ENCODE measurements around the gene KCTD5.
"Not testable (repeated sequence)": the region's sequence is repeated elsewhere in the genome, so short reads cannot be mapped to it uniquely, and the experiment has no call there.

The KCTD5 gene

DNA sequence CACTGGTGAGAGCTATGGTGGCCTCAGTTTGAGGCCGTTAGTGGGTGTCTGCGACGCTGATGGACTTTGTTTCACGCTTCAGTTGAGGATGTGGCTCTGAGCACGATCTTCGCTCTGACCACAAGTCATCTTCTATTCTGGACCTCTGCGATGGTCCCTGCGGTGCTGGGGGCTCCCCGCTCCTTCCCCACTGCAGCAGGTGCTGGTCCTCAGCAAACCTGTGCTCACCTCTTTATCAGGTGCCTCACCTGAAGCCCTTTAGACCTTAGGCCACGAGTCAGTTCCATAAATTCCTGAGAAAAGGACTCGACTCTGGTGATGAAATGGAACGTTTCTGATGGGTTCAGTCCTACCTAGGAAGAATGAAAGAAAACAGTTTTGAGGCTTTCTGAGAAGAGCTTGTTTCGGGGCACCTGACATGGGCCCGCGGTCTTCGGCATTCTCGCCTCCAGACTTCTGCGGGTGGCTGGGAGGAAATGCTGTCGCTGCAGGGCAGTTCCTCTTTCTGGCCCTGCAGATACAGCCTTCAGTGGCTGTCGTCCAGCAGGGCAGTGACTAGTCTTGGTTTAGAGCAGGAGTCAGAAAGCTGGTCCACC lies 4.7 kb downstream of the KCTD5 start:
- DNase-seq (ENCODE audit: low read depth), result no peak
- no peak overlapping the region for H3K4me3 ChIP-seq (ENCODE audit: low read depth, low read length)
- TF ChIP-seq, protein P1, sequence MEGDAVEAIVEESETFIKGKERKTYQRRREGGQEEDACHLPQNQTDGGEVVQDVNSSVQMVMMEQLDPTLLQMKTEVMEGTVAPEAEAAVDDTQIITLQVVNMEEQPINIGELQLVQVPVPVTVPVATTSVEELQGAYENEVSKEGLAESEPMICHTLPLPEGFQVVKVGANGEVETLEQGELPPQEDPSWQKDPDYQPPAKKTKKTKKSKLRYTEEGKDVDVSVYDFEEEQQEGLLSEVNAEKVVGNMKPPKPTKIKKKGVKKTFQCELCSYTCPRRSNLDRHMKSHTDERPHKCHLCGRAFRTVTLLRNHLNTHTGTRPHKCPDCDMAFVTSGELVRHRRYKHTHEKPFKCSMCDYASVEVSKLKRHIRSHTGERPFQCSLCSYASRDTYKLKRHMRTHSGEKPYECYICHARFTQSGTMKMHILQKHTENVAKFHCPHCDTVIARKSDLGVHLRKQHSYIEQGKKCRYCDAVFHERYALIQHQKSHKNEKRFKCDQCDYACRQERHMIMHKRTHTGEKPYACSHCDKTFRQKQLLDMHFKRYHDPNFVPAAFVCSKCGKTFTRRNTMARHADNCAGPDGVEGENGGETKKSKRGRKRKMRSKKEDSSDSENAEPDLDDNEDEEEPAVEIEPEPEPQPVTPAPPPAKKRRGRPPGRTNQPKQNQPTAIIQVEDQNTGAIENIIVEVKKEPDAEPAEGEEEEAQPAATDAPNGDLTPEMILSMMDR (IDR thresholded peaks at IDR 0.05; ENCODE audit: control insufficient read depth, extremely low read depth, insufficient read depth), result no peak

DNA sequence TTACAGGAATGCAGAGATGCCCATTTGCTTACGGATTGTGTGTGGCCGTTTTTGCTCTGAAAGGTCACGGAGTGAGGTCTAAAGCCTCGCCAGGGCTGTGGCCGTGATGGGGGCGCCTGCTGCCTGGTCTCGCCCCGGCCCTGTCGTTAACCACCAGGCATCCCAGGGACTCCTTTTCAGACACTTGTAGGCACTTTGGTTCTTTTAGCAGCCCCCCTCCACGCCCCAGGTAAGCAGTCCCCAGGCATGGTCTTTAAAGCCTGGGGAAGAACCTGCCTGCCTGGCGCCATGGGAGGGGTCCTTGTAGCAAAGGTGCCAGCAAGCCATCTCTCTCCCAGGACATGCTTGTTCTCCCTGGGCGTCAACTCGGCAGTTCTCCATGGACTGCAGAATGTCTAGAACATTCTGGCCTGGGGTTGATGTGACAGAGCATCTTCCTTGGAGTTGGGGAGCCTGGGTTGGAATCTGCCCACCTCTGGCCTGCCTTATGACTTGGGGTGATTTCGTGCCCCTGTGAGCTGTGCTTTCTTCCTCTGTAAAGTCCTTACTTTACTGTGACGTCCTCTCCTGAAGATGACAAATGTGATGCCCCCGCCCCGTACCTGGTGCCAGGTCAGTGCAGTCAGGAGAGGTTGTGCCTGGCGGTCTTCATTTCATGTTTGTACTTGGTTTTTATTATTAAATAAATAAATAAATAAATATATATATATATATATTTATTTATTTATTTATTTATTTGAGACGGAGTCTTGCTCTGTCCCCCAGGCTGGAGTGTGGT lies 5.4 kb downstream of the KCTD5 start:
- no peak overlapping the region for H3K4me3 ChIP-seq (ENCODE audit: low read depth, low read length)
- no peak for DNase-seq (ENCODE audit: low read depth)
- TF ChIP-seq, protein P1 (IDR thresholded peaks at IDR 0.05; ENCODE audit: control insufficient read depth, extremely low read depth, insufficient read depth), result no peak

DNA sequence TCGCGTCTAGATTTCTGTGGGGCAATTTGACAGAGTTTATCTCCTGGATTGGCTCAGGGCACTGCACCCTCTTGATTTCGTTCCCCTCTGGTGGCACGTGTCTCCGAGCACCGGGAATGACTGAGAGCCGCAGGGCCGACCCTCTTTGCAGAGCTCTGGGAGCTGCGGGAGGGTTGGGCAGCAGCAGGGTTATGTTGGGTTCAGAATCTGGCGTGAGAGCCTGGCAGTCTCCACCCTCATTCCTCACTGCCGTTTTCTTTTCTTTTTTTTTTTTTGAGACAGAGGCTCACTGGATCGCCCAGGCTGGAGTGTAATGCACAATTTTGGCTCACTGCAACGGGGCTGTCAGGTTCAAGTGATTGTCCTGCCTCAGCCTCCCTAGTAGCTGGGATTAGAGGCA lies 7.1 kb downstream of the KCTD5 start:
- not testable (repeated sequence) for DNase-seq (ENCODE audit: low read depth); H3K4me3 ChIP-seq (ENCODE audit: low read depth, low read length)

DNA sequence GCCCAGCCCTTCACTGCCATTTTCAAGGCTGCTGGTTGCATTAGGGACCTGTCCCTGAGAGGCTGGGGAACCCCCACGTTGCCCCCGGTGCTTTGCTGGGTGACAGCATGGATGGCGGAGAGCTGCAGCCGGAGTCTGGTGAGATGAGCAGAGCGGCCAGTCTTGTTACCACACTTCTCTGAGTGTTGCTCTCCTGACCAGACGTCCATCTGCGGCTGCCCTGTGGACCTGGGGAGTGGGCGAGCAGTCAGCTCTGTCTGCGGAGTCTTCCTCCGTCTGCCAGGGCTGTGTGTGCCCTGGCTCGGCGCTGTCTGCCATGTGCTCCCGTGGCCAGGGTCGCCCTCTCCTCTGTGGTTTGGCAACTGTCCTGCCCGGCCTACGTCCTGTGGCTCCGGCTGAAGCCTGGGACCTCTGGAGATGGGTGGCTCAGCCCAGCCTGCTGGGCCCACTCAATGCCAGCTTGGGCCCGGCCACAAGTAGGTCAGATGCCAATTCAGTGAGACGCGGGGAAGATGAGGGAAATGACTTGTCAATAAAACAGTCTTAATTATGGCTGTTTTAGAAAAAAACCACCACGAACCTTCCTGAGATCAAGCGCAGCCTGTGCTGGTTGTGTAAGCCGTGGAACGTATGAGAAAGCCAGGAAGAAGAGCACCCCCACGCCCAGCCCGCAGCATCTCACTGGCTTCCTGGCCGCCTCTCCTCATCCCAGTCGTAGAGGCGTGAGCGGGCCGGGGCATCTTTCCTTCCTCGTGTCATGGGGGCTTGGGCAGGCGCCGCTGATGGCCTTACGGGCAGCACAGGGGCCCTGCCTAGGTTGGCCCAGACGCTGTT lies 7.9 kb downstream of the KCTD5 start:
- H3K4me3 ChIP-seq (ENCODE audit: low read depth, low read length), result no peak overlapping the region
- no peak for DNase-seq (ENCODE audit: low read depth)

DNA sequence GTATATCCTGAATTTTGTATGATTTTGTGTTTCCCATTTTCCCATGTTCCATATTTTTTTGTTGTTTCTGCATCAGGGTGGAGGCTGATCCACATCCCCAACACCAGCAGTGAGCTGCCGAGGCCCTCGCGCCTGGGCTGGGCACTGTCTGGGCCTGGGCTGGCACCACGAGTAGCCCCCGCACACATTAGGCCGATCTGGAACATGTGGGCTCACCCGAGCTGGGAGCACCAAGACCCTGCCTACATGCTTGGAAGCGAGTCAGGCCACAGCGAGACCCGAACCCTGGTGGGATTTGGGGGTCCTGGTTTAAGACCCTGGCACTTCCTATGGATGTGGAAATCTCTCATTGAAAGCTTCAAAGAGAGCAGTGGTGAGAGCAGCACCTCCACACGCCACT lies 8.5 kb downstream of the KCTD5 start:
- TF ChIP-seq, protein P1 (IDR thresholded peaks at IDR 0.05; ENCODE audit: control insufficient read depth, extremely low read depth, insufficient read depth), result no peak
- H3K4me3 ChIP-seq (ENCODE audit: low read depth, low read length), result no peak overlapping the region
- DNase-seq (ENCODE audit: low read depth), result no peak

More for the DNA sequence above, 7.9 kb downstream of the KCTD5 start:
- TF ChIP-seq, protein P1 (IDR thresholded peaks at IDR 0.05; ENCODE audit: control insufficient read depth, extremely low read depth, insufficient read depth), result no peak

DNA sequence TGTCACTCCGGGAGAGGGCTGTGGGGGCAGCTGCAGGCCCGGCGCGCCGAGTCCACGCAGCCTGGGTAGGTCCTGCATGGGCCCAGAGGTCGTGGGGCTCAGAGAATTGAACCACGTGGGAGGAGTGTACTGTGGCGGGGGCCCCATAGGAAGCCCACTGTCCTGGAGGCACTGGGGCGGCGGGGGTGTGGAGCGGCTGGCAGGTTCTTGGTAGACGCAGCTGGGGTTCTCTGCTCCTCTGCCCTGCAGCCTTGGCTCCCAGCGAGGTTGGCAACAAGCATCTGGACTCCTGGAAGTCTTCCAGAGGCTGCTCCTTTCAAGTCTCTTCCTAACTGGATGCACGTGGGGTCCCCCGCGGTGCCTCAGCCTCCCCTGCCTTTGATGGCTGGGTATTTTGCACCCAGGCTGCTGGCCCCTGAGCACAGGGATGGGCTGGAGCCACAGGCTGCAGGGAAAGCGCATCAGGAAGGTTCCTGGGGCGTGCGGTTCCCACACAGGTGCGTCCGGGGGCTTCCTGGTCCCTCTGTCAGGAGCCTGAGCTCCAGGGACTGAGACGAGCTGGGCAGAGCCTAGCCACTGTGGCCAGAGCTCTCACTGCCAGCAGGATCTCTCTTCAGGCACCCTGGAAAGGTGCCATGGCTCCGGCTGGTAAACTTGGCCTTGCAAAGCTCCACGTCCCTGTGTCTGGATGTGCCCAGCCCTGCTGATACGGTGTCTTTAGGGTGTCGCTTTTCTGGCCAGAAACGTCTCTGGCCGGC lies 9.3 kb downstream of the KCTD5 start:
- TF ChIP-seq, protein P1 (IDR thresholded peaks at IDR 0.05; ENCODE audit: control insufficient read depth, extremely low read depth, insufficient read depth), result no peak
- peak overlapping the region; percentile 39 for H3K4me3 ChIP-seq (ENCODE audit: low read depth, low read length)
- peak; percentile 76 for DNase-seq (ENCODE audit: low read depth)

Data from LNCaP clone FGC (cell line).